Measurements from ENCODE around the gene YY1AP1.
"Not testable (repeated sequence)": the region's sequence is repeated elsewhere in the genome, so short reads cannot be mapped to it uniquely, and the experiment has no call there.

The YY1AP1 gene, protein sequence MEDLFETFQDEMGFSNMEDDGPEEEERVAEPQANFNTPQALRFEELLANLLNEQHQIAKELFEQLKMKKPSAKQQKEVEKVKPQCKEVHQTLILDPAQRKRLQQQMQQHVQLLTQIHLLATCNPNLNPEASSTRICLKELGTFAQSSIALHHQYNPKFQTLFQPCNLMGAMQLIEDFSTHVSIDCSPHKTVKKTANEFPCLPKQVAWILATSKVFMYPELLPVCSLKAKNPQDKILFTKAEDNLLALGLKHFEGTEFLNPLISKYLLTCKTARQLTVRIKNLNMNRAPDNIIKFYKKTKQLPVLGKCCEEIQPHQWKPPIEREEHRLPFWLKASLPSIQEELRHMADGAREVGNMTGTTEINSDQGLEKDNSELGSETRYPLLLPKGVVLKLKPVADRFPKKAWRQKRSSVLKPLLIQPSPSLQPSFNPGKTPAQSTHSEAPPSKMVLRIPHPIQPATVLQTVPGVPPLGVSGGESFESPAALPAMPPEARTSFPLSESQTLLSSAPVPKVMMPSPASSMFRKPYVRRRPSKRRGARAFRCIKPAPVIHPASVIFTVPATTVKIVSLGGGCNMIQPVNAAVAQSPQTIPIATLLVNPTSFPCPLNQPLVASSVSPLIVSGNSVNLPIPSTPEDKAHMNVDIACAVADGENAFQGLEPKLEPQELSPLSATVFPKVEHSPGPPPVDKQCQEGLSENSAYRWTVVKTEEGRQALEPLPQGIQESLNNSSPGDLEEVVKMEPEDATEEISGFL

DNA sequence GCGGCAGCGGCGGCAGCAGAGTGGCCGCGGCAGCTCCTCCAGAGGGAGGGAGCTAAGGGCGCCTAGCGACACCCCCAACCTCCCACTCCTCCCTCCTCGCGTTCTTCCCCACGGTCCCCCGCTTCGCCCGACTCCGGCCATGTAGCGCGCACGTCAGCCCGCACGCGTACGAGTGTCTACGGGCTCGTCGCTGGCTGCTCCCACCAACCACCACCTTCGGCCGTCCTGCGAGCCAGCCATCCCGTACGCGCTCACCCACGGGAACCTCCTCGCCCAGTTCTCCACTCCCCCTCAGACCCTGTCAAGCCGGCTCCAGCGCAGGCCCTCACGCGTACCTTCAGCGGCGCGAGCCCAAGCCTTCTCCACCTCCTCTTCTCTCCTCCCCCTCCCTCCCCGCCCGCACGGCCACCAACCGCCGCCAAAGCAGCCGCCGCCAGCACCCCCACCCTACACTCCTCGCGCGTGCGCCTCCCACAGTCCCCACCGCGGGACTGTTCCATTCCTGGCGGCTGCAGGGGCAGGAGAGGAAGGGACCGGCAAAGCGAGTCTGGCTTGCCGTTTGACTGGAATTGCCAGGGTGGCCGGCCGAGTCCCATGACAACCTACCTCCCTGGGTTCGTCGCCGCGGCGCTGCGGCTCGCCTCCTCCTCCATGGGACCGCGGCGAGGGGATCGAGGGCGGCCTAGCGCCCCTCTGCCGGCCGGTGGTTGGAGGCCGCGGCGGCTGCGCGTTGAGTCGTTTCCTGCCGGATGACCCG lies at the start of gene YY1AP1:
Gene YY1AP1, minus strand, starts transcription at position 451 of the 757 bp plus-strand sequence. CDS start 8,338 bp downstream, outside the sequence.
- H3K27ac ChIP-seq, result peak within 1 kb of the TSS; percentile 88
- DNase-seq (ENCODE audit: low read depth, low spot score), result peak; percentile 44

GRCh38 chr1:155729031-155729898 lies 40.7 kb upstream of the YY1AP1 start:
- peak; percentile 12 for DNase-seq (ENCODE audit: low read depth, low spot score)
- no peak overlapping the region for H3K27ac ChIP-seq

- DNase-seq (ENCODE audit: low read depth, low spot score), result no peak
- no peak overlapping the region for H3K27ac ChIP-seq
Observed at GRCh38 chr1:155725142-155725541, 36.6 kb upstream of the YY1AP1 start.

GRCh38 chr1:155719703-155720102 lies 31.1 kb upstream of the YY1AP1 start:
- H3K27ac ChIP-seq, result no peak overlapping the region
- DNase-seq (ENCODE audit: low read depth, low spot score), result no peak

- DNase-seq (ENCODE audit: low read depth, low spot score); H3K27ac ChIP-seq: not testable (repeated sequence)
Observed at GRCh38 chr1:155718524-155719115, 30.0 kb upstream of the YY1AP1 start.

DNA sequence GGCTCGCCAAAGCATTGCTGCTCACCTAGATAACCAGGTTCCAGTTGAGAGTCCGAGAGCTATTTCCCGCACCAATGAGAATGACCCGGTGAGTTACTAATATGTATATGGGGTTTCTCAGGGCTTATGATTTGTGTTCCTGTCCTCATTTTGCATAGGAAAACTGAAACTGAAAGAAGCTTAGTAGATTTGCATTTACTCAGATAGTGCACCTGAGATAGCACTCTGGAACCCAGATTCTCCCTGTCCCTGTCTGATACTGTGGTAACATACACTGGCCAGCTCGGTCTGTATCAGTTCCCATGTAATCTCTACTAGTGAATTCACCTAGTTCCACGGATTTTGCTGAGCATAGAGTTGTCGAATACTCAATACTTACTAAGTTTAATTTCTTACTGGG lies 28.5 kb upstream of the YY1AP1 start:
- H3K27ac ChIP-seq, result no peak overlapping the region
- no peak for DNase-seq (ENCODE audit: low read depth, low spot score)

- no peak overlapping the region for H3K27ac ChIP-seq
- no peak for DNase-seq (ENCODE audit: low read depth, low spot score)
Observed at GRCh38 chr1:155715777-155716176, 27.2 kb upstream of the YY1AP1 start.

DNA sequence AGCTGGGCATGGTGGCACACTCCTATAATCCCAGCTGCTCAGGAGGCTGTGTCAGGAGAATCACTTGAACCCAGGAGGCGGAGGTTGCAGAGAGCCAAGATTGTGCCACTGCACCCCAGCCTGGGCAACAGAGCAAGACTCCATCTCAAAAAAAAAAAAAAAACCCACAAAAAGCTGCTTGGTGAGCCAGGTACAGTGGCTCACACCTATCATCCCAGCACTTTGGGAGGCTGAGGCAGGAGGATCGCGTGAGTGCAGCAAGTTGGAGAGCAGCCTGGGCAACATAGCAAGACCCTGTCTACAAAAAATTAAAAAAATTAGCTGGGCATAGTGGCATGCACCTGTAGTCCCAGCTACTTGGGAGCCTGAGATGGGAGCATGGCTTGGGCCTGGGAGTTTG lies 26.5 kb upstream of the YY1AP1 start:
- not testable (repeated sequence) for DNase-seq (ENCODE audit: low read depth, low spot score); H3K27ac ChIP-seq

DNA sequence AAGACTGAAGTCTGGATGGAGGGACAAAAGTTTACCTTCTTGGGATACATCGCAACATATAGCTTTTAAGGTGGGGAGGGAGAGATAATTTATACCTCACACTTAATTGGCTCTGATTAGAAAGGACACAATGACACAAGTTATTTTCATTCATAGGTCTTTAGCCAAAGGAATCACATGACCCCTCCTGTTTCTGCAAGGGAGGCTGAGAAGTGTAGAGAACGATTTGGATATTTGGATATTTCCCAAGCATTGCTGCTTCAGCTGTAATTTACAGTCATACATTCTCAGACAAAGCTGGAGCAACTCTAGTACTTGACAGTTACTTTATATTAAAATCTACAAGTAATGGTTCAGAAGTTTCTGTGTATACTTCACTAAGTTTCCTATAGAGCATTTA lies 24.5 kb upstream of the YY1AP1 start:
- no peak overlapping the region for H3K27ac ChIP-seq
- DNase-seq (ENCODE audit: low read depth, low spot score), result no peak

- not testable (repeated sequence) for H3K27ac ChIP-seq; DNase-seq (ENCODE audit: low read depth, low spot score)
Observed at GRCh38 chr1:155712636-155713035, 24.1 kb upstream of the YY1AP1 start.

GRCh38 chr1:155711457-155711856 lies 22.9 kb upstream of the YY1AP1 start:
- H3K27ac ChIP-seq; DNase-seq (ENCODE audit: low read depth, low spot score): not testable (repeated sequence)

DNA sequence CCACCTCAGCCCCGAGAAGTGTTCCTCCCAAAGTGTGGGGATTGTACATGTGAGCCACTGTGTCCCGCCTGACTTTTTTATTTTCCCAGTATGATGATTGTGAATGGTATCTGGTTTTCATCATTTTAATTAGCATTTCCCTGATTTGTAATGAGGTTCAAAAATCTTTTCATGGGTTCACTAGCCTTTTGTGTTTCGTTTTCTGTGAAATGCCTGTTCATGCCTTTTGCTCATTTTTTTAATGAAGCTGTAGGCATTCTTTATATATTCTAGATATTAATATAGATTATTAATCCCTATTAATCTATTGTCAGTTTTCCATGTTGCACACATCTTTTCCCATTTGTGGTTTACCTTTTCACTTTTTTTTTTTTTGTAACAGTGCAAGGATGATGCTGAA lies 20.8 kb upstream of the YY1AP1 start:
- no peak overlapping the region for H3K27ac ChIP-seq
- DNase-seq (ENCODE audit: low read depth, low spot score), result no peak

- peak overlapping the region; percentile 27 for H3K27ac ChIP-seq
- no peak for DNase-seq (ENCODE audit: low read depth, low spot score)
Observed at GRCh38 chr1:155706139-155706538, 17.6 kb upstream of the YY1AP1 start.

GRCh38 chr1:155704414-155704813 lies 15.8 kb upstream of the YY1AP1 start:
- H3K27ac ChIP-seq, result peak overlapping the region; percentile 48
- DNase-seq (ENCODE audit: low read depth, low spot score), result not testable (repeated sequence)

- DNase-seq (ENCODE audit: low read depth, low spot score), result no peak
- no peak overlapping the region for H3K27ac ChIP-seq
Observed at GRCh38 chr1:155703216-155703615, 14.6 kb upstream of the YY1AP1 start.

DNA sequence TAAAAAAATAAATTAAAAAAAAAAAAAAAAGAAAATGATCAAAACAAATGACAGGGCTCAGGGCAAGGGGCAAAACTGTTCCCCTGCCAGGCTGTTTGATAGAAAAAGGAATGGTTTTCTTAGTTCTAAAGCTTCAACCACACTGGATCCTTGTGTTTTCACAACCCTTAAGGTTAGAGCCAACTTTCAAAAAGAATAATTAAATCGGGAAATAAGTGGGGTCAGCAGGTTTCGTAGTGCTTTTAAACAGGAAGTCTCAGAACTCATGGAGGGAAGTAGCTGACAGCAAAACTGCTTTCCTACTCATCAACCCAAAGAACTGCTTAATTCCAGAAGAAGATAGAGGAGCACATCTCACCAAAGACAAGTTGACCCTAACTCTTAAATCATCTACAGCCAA lies 13.1 kb upstream of the YY1AP1 start:
- not testable (repeated sequence) for H3K27ac ChIP-seq; DNase-seq (ENCODE audit: low read depth, low spot score)

- DNase-seq (ENCODE audit: low read depth, low spot score), result not testable (repeated sequence)
Observed at GRCh38 chr1:155699062-155699461, 10.5 kb upstream of the YY1AP1 start.

DNA sequence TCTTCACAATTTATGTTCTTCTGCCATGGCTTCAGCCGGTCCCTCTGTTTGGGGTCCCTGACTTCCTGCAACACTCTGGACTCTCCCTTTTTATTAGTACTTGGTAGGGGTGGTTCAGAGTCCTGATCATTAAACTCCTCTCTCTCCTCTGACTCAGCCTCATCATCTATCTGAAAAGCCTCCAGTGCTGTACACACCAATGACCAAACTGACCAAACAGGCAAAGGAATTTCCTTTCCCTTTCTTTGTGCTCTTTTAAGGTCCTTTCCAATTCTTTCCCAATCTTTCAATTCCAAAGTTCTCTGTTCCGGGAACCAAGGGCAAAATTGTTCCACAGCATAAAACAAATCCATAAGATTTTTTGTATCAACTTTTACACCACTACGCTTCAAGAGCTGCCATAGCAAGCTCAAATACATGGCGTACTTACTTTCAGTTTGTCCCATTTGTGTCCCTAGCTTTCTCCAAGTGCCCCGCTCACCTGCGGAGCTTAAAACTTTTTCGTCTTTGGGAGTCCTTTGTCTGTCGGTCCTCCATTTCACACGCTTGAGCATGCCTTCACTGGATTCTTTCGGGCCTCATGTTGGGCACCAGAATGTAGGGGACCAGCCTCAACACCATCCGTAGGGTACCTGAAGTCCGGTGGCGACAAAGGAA lies 9.9 kb upstream of the YY1AP1 start:
- H3K27ac ChIP-seq, result no peak overlapping the region
- no peak for DNase-seq (ENCODE audit: low read depth, low spot score)

More at GRCh38 chr1:155699062-155699461, 10.5 kb upstream of the YY1AP1 start:
- not testable (repeated sequence) for H3K27ac ChIP-seq

- DNase-seq (ENCODE audit: low read depth, low spot score); H3K27ac ChIP-seq: not testable (repeated sequence)
Observed at GRCh38 chr1:155697616-155698015, 9.0 kb upstream of the YY1AP1 start.
